HG02571 (cell line): ENCODE measurements around the gene WDR35.
A peak's percentile ranks its signal among the peaks of the same experiment; 100 is the strongest.

ENCODE experiments used
- ATAC-seq: cut with Tn5 transposase; IDR thresholded peaks from one replicate; pipeline ENCODE4 v1.9.1; 2021; ENCODE audit warnings: mild to moderate bottlenecking, moderate library complexity; ENCODE audit not compliant: unreplicated experiment

The WDR35 gene

DNA sequence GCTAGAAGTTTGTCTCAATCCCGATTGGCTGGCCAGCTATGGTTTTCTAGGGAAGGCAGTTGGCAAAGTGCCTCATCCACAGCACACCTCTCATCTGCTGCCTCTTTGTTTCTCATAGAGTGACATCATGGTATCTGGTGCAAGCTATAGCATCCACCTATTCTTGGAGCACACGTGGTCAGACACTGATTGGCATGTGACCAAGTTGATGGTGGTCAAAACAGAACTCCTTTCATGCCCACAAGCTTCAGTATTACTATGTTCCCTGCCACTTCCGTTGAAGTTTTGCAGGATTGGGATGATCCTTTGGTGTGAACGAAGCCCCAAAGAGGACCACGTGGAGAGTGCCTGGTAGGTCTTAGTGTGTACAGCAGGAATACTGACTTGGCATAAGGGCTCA is 116.9 kb downstream of the WDR35 start:
- no peak for ATAC-seq

DNA sequence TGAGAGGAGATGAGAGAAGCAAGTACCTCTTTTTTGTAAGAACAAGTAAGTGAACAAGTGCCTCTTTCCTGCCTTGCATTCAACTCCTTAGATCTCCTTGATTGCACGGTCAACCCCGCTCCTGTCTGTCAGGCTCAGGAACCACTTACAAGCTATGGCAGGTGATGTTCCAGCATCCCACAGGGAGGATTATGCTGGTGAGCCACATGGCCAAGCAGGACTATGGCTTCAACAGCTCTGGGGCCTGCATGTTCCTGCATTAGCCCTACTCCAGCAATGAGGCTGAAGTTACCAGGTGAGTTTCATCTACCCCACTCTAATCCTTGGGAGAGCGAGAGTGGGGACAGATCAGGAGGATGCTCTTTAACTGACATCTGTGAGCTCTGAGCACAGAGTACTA is 117.6 kb downstream of the WDR35 start:
- no peak for ATAC-seq

- ATAC-seq = no peak
Observed at GRCh38 chr2:19871836-19872235, 118.1 kb downstream of the WDR35 start.

GRCh38 chr2:19870792-19871191 is 119.1 kb downstream of the WDR35 start:
- ATAC-seq = no peak

DNA sequence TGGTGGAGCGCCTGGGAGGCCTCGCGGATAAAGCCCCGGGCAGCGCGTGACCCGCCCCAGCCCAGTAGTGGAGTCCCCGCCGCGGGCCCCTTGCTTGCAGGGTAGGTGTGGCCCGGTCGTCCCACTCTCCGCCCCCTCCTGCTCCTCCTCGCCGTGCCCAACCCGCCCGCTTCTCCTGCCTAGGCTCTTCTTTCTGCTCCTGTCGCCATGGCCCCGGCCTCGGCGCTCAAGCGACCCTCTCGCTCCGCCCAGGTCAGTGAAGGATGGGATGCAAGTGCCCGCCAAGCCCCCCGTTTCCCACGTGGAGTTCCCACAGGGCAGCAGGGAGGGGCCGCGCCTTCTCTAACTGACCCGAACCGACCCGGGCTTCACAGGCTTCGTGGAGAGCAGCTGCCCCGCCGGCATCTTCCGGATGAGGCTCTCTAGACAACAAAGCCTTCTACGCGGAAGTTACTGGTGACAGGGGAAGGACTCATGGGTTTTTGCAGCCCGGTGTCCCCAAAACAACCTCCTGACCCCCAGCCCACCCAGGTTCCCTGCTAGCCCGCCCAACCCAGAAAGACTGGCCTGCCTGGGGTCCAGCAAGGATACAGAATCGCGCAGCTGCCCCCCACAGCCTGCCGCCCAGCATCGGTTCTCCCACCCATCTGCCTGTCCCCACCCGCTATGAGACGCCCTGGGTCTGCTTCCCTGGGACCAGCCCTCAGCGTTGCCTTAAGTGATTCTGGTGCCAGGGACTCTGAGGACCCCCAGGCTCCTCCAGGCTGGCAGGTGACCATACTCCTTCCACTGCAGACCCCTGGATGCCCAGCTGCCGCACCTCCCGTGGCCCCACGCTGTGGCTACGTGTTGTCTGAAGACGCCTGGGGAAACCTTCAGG is 121.0 kb downstream of the WDR35 start:
- peak; percentile 74 for ATAC-seq

GRCh38 chr2:19868224-19868623 is 121.7 kb downstream of the WDR35 start:
- ATAC-seq = no peak

DNA sequence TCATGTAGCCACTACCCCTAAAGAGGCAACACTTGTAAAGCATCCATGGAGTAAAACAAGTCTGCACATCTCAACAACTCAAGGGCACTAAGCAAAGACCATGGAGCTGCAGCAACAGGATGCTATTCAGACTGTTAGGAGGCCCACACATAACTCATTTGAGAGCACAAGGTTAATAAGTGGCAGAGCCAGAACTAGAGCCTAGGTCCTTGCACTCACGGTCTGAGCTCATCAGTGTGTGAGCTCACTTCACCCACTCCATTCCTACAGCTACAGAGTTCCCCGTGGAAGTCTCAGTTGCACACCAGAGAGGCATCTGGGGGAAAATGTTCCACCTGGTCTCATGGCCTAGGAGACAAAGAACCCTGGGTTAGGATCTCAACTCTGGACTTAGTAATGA is 123.1 kb downstream of the WDR35 start:
- no peak for ATAC-seq

GRCh38 chr2:19865151-19865550 is 124.8 kb downstream of the WDR35 start:
- ATAC-seq = peak; percentile 35

GRCh38 chr2:19864381-19864780 is 125.5 kb downstream of the WDR35 start:
- no peak for ATAC-seq

- ATAC-seq = peak; percentile 64
Observed at GRCh38 chr2:19863303-19864041, 126.4 kb downstream of the WDR35 start.

- ATAC-seq = no peak
Observed at GRCh38 chr2:19861813-19862212, 128.1 kb downstream of the WDR35 start.
